ENCODE measurements around the gene RBFOX2.

The RBFOX2 gene

GRCh38 chr22:35991168-35991567 is 37.5 kb downstream of the RBFOX2 start:
- no peak for TF ChIP-seq CTCF (conservative IDR thresholded peaks at IDR 0.05; ENCODE audit: low read length)
- H3K4me3 ChIP-seq (ENCODE audit: low read length) = no peak overlapping the region
- peak; percentile 53 for DNase-seq (ENCODE audit: low read depth)

GRCh38 chr22:35988030-35988429 is 40.6 kb downstream of the RBFOX2 start:
- no peak overlapping the region for H3K4me3 ChIP-seq (ENCODE audit: low read length)
- no peak for TF ChIP-seq CTCF (conservative IDR thresholded peaks at IDR 0.05; ENCODE audit: low read length)
- no peak for DNase-seq (ENCODE audit: low read depth)

- H3K4me3 ChIP-seq (ENCODE audit: low read length) = no peak overlapping the region
- DNase-seq (ENCODE audit: low read depth) = peak; percentile 66
- no peak for TF ChIP-seq CTCF (conservative IDR thresholded peaks at IDR 0.05; ENCODE audit: low read length)
These were observed 41.1 kb downstream of the RBFOX2 start for GRCh38 chr22:35987487-35987886.

GRCh38 chr22:35986088-35986487 is 42.5 kb downstream of the RBFOX2 start:
- no peak for TF ChIP-seq CTCF (conservative IDR thresholded peaks at IDR 0.05; ENCODE audit: low read length)
- peak; percentile 49 for DNase-seq (ENCODE audit: low read depth)
- H3K4me3 ChIP-seq (ENCODE audit: low read length) = no peak overlapping the region

GRCh38 chr22:35985371-35985770 is 43.3 kb downstream of the RBFOX2 start:
- TF ChIP-seq CTCF (conservative IDR thresholded peaks at IDR 0.05; ENCODE audit: low read length) = no peak
- DNase-seq (ENCODE audit: low read depth) = peak; percentile 52

GRCh38 chr22:35984183-35985175 is 44.1 kb downstream of the RBFOX2 start:
- H3K4me3 ChIP-seq (ENCODE audit: low read length) = no peak overlapping the region
- no peak for TF ChIP-seq CTCF (conservative IDR thresholded peaks at IDR 0.05; ENCODE audit: low read length)
- peak; percentile 87 for DNase-seq (ENCODE audit: low read depth)

More at GRCh38 chr22:35985371-35985770, 43.3 kb downstream of the RBFOX2 start:
- no peak overlapping the region for H3K4me3 ChIP-seq (ENCODE audit: low read length)

GRCh38 chr22:35981900-35982299 is 46.7 kb downstream of the RBFOX2 start:
- no peak overlapping the region for H3K4me3 ChIP-seq (ENCODE audit: low read length)
- TF ChIP-seq CTCF (conservative IDR thresholded peaks at IDR 0.05; ENCODE audit: low read length) = no peak
- DNase-seq (ENCODE audit: low read depth) = no peak
